Panc1 (cell line): ENCODE results near the gene QRFP. TPM values are rescaled to one million over a fixed set of nuclear protein-coding genes. Genes with fewer than 3 reads are reported as not detected.

ENCODE experiments used
- ATAC-seq: fragments of 200-7000 bp; cut with Tn5 transposase; 2 replicates; pipeline ENCODE4 v1.9.1; 2020; ENCODE audit warnings: mild to moderate bottlenecking, moderate library complexity
- BruUV-seq: library from RNA; stranded (reverse); fragments of 400-500 nt; replicated peaks from 2 replicates; lab custom pipeline; 2021; lab: Mats Ljungman, UMichigan
- CTCF ChIA-PET: fragments of 300-600 bp; sonication (Branson Sonifier 250); formaldehyde crosslinking; loops from one replicate; lab custom pipeline; 2022; ENCODE audit warnings: antibody characterized with exemption; lab: Charles Lee
- POLR2A ChIA-PET: fragments of 300-600 bp; sonication (Branson Sonifier 250); formaldehyde crosslinking; loops from one replicate; lab custom pipeline; 2022; ENCODE audit warnings: antibody characterized with exemption; lab: Charles Lee
- DNase-seq: peaks from one replicate; pipeline ENCODE4 v3.0.0-alpha.2; 2010; ENCODE audit warnings: low read depth, low spot score
- H3K27ac ChIP-seq: 2 replicates; pipeline ENCODE4 v1.5.1; 2011; ENCODE audit warnings: mild to moderate bottlenecking, low read length, inconsistent platforms
- H3K27me3 ChIP-seq: fragments of 200-500 bp; sonication (Bioruptor generic); 2 replicates; pipeline ENCODE4 v1.6.0; 2014; ENCODE audit warnings: low read length, inconsistent platforms; ENCODE audit not compliant: control insufficient read depth, insufficient read depth
- H3K36me3 ChIP-seq: fragments of 200-500 bp; sonication (Bioruptor generic); 2 replicates; pipeline ENCODE4 v1.5.1; 2014; ENCODE audit warnings: inconsistent platforms, mild to moderate bottlenecking, low read length, moderate library complexity; ENCODE audit not compliant: control insufficient read depth, insufficient read depth
- H3K4me1 ChIP-seq: 2 replicates; pipeline ENCODE4 v1.5.1; 2011; ENCODE audit warnings: inconsistent platforms, mild to moderate bottlenecking, low read length, moderate library complexity; ENCODE audit not compliant: control insufficient read depth, insufficient read depth
- H3K4me3 ChIP-seq, 2 experiments: 2 replicates each; pipeline ENCODE4 v1.5.1; 2011 to 2012; ENCODE audit warnings: low read depth in 2 of 2, low read length in 2 of 2, mild to moderate bottlenecking in 2 of 2, inconsistent platforms in 1 of 2, moderate library complexity in 1 of 2
- H3K9me3 ChIP-seq: fragments of 200-500 bp; sonication (Bioruptor generic); 2 replicates; pipeline ENCODE4 v1.5.1; 2014; ENCODE audit warnings: low read depth, mild to moderate bottlenecking, inconsistent platforms, low read length, moderate library complexity; ENCODE audit not compliant: control insufficient read depth, insufficient read depth
- CTCF ChIP-seq: fragments of 450-650 bp; IDR thresholded peaks from 2 replicates; pipeline ENCODE4 v1.5.1; 2017; ENCODE audit warnings: mild to moderate bottlenecking
- POLR2AphosphoS5 ChIP-seq: IDR thresholded peaks from 2 replicates; pipeline ENCODE4 v1.6.1; 2012; ENCODE audit warnings: mild to moderate bottlenecking, low read depth, low read length, moderate library complexity
- SIN3A ChIP-seq: IDR thresholded peaks from 2 replicates; pipeline ENCODE4 v1.6.1; 2012; ENCODE audit warnings: low read depth, mild to moderate bottlenecking, low read length, moderate library complexity, borderline replicate concordance; ENCODE audit not compliant: insufficient read depth
- TCF7L2 ChIP-seq: IDR thresholded peaks from 2 replicates; pipeline ENCODE4 v1.6.1; 2011; ENCODE audit warnings: mild to moderate bottlenecking, low read depth, low read length, inconsistent platforms
- in situ Hi-C: cut with HindIII; loops from 2 replicates; pipeline ENCODE4 v1.10.0; 2016; ENCODE audit warnings: low sequenced_read_pairs, low pct_unique_long_range_greater_than_20kb
- intact Hi-C: fragments of 100-400 bp; cut with micrococcal nuclease; formaldehyde crosslinking; loops from one replicate; pipeline ENCODE4 v1.10.0; 2022; ENCODE audit not compliant: unreplicated experiment
- total RNA-seq: library from RNA; stranded (reverse); gene quantifications from one replicate; pipeline ENCODE4 v1.2.1, GENCODE V29; 2021; ENCODE audit not compliant: unreplicated experiment
- TF ChIP-seq, protein P1 (sequence below), 2 experiments: IDR thresholded peaks; 2 replicates each; pipeline ENCODE4 v1.6.1; 2011 to 2012; ENCODE audit warnings: low read depth in 2 of 2, control low read depth in 1 of 2, low read length in 1 of 2, mild to moderate bottlenecking in 1 of 2, moderate library complexity in 1 of 2; ENCODE audit not compliant: insufficient read depth in 1 of 2

QRFP gene
- total RNA-seq, 1 experiment from 2014 or later, result not detected

GRCh38 chr9:130870491-130871381 lies 25.9 kb downstream of the QRFP start:
- ChIA-PET CTCF (interaction anchor here (0.9 to 1.5 kb wide), 3 partner anchors 69 to 151 kb away, joined by 3 to 4 read pairs (median 3); no protein-coding TSS in a partner anchor), POLR2A (no interaction called here)
- intact Hi-C loops, result loop anchor here (5.0 kb wide), 1 partner anchor 127 kb away; no protein-coding TSS in a partner anchor
- Histone ChIP-seq H3K9me3 (no peaks in the 10 kb centered on the region), H3K4me1 (no peaks in the 10 kb centered on the region), H3K27ac (no peak overlapping the region), H3K4me3 (no peak overlapping the region), H3K36me3 (0 out of 2 replicates have a peak, but pooled peaks cover 3% of the 10 kb centered on the region), H3K27me3 (no peaks in the 10 kb centered on the region)
- ATAC-seq (no peak), DNase-seq (no peak)
- in situ Hi-C loops, result no loop called here
- BruUV-seq, result no TSS peak
- TF ChIP-seq, protein P1, sequence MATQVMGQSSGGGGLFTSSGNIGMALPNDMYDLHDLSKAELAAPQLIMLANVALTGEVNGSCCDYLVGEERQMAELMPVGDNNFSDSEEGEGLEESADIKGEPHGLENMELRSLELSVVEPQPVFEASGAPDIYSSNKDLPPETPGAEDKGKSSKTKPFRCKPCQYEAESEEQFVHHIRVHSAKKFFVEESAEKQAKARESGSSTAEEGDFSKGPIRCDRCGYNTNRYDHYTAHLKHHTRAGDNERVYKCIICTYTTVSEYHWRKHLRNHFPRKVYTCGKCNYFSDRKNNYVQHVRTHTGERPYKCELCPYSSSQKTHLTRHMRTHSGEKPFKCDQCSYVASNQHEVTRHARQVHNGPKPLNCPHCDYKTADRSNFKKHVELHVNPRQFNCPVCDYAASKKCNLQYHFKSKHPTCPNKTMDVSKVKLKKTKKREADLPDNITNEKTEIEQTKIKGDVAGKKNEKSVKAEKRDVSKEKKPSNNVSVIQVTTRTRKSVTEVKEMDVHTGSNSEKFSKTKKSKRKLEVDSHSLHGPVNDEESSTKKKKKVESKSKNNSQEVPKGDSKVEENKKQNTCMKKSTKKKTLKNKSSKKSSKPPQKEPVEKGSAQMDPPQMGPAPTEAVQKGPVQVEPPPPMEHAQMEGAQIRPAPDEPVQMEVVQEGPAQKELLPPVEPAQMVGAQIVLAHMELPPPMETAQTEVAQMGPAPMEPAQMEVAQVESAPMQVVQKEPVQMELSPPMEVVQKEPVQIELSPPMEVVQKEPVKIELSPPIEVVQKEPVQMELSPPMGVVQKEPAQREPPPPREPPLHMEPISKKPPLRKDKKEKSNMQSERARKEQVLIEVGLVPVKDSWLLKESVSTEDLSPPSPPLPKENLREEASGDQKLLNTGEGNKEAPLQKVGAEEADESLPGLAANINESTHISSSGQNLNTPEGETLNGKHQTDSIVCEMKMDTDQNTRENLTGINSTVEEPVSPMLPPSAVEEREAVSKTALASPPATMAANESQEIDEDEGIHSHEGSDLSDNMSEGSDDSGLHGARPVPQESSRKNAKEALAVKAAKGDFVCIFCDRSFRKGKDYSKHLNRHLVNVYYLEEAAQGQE (IDR thresholded peaks at IDR 0.05; ENCODE audit: insufficient read depth in 1 of 2, low read depth in 2 of 2, low read length in 1 of 2), result no peak
- TF ChIP-seq SIN3A (no peak), CTCF (no peak), TCF7L2 (no peak), POLR2AphosphoS5 (no peak)

DNA sequence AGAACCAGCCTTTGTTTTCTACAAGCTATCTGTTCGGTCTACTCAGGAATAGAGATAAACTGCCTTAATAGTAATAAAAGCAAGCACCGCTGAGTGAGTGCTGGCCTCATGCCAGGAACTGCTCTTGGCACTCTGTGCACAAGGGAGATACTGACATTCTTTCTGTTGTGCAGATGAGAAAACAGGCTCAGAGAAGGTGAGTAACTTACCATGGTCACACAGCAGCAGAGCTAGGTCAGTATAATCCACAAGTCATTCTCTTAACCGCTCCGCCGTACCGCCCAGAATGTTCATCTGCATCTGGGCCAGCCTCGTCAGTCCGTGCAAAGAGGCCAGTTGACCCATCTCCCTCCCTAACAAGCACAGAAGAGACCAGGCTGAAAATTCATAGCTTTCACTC lies 27.4 kb downstream of the QRFP start:
- Histone ChIP-seq H3K36me3 (0 out of 2 replicates have a peak, but pooled peaks cover 3% of the 10 kb centered on the region), H3K27ac (no peak overlapping the region), H3K9me3 (no peaks in the 10 kb centered on the region), H3K27me3 (no peaks in the 10 kb centered on the region), H3K4me1 (no peaks in the 10 kb centered on the region), H3K4me3 (no peak overlapping the region)
- no peak for ATAC-seq
- in situ Hi-C loops, result no loop called here
- ChIA-PET POLR2A (no interaction called here), CTCF (interaction anchor here (0.6 to 0.9 kb wide), 2 partner anchors 23 to 70 kb away, joined by 3 to 4 read pairs; no protein-coding TSS in a partner anchor)
- intact Hi-C loops, result loop anchor here (5.0 kb wide), 1 partner anchor 162 kb away; no protein-coding TSS in a partner anchor
- BruUV-seq, result no TSS peak
- TF ChIP-seq, protein P1 (IDR thresholded peaks at IDR 0.05; ENCODE audit: insufficient read depth in 1 of 2, low read depth in 2 of 2, low read length in 1 of 2), result no peak
- no peak for TF ChIP-seq CTCF
- TF ChIP-seq SIN3A, result no peak
- no peak for TF ChIP-seq TCF7L2
- no peak for TF ChIP-seq POLR2AphosphoS5
- no peak for DNase-seq
